MM.1S (cell line): ENCODE data around the gene CCIN.
A peak's percentile ranks its signal among the peaks of the same experiment; 100 is the strongest.

ENCODE experiments used
- DNase-seq: peaks from one replicate; pipeline ENCODE4 v3.0.0-alpha.2; 2015
- H2AFZ ChIP-seq: fragments of 300-600 bp; sonication (generic); 2 replicates; pipeline ENCODE4 v1.6.0; 2016; ENCODE audit warnings: antibody characterized with exemption, low read length
- H3F3A ChIP-seq: fragments of 300-600 bp; sonication (generic); 2 replicates; pipeline ENCODE4 v1.6.1; 2016; ENCODE audit warnings: mild to moderate bottlenecking, antibody characterized with exemption, low read length, moderate library complexity, mixed read lengths; ENCODE audit not compliant: insufficient read depth
- H3K27ac ChIP-seq: fragments of 300-600 bp; sonication (generic); 2 replicates; pipeline ENCODE4 v1.5.1; 2016; ENCODE audit warnings: mild to moderate bottlenecking, low read length
- H3K27me3 ChIP-seq: fragments of 300-600 bp; sonication (generic); replicated peaks from 2 replicates; pipeline ENCODE4 v1.6.0; 2016; ENCODE audit warnings: low read length; ENCODE audit not compliant: insufficient read depth
- H3K36me3 ChIP-seq: fragments of 300-600 bp; sonication (generic); replicated peaks from 2 replicates; pipeline ENCODE4 v1.6.1; 2016; ENCODE audit warnings: mild to moderate bottlenecking, low read length, mixed read lengths; ENCODE audit not compliant: insufficient read depth
- H3K4me1 ChIP-seq: fragments of 300-600 bp; sonication (generic); 2 replicates; pipeline ENCODE4 v1.6.1; 2016; ENCODE audit warnings: low read length, mixed read lengths
- H3K4me2 ChIP-seq: fragments of 300-600 bp; sonication (generic); 2 replicates; pipeline ENCODE4 v1.6.0; 2016; ENCODE audit warnings: low read depth, low read length
- H3K4me3 ChIP-seq: fragments of 300-600 bp; sonication (generic); 2 replicates; pipeline ENCODE4 v1.5.1; 2016; ENCODE audit warnings: low read length, mixed read lengths
- H3K79me2 ChIP-seq: fragments of 300-600 bp; sonication (generic); 2 replicates; pipeline ENCODE4 v1.6.1; 2016; ENCODE audit warnings: mixed run types, low read length, mixed read lengths
- H3K9ac ChIP-seq: fragments of 300-600 bp; sonication (generic); 2 replicates; pipeline ENCODE4 v1.6.1; 2016; ENCODE audit warnings: low read length, mixed read lengths
- H3K9me2 ChIP-seq: fragments of 300-600 bp; sonication (generic); replicated peaks from 2 replicates; pipeline ENCODE4 v1.6.1; 2016; ENCODE audit warnings: mild to moderate bottlenecking, low read length, mixed read lengths; ENCODE audit not compliant: insufficient read depth
- H3K9me3 ChIP-seq: fragments of 300-600 bp; sonication (generic); replicated peaks from 2 replicates; pipeline ENCODE4 v1.6.1; 2016; ENCODE audit warnings: mild to moderate bottlenecking, low read length, mixed read lengths; ENCODE audit not compliant: insufficient read depth
- H4K20me1 ChIP-seq: fragments of 300-600 bp; sonication (generic); 2 replicates; pipeline ENCODE4 v1.6.1; 2016; ENCODE audit warnings: mild to moderate bottlenecking, low read length, moderate library complexity, mixed read lengths; ENCODE audit not compliant: insufficient read depth
- EZH2 ChIP-seq: fragments of 300-600 bp; sonication (generic); optimal IDR thresholded peaks from 2 replicates; pipeline ENCODE3; 2017; ENCODE audit warnings: low read depth, mild to moderate bottlenecking, antibody characterized with exemption, low read length, mixed read lengths
- EZH2phosphoT487 ChIP-seq: fragments of 300-600 bp; sonication (generic); IDR thresholded peaks from 2 replicates; pipeline ENCODE4 v1.6.1; 2018; ENCODE audit warnings: antibody characterized with exemption, low read length
- TF ChIP-seq, protein P1 (sequence below): fragments of 300-600 bp; sonication (generic); IDR thresholded peaks from 2 replicates; pipeline ENCODE4 v1.5.1; 2016; ENCODE audit warnings: antibody characterized with exemption, low read length, mixed read lengths

Gene CCIN

DNA sequence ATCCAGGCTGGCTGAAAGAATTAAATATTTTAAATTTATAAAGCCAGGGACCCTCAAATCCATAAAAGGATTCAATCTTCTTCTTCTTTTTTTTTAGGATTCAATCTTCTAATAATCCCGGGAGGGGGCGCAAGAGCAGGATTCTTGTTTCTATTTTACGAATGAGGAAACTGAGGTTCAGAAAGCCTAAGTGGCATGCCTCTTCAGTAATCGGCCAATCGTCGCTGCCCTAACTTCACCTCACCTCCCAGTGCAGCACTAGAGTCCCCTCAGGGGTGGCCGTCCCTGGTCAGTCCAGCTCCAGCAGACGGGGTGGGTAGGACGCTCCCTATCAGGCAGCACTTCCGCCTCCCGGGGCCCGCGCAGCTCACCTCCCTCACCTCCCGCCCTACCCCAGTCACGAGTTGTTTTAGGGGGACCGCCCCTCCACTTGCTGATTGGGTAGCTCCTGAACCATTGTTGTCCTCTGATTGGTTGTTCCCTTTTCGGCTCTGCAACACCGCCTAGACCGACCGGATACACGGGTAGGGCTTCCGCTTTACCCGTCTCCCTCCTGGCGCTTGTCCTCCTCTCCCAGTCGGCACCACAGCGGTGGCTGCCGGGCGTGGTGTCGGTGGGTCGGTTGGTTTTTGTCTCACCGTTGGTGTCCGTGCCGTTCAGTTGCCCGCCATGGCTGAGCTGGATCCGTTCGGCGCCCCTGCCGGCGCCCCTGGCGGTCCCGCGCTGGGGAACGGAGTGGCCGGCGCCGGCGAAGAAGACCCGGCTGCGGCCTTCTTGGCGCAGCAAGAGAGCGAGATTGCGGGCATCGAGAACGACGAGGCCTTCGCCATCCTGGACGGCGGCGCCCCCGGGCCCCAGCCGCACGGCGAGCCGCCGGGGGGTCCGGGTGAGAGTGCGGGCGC is 21.5 kb downstream of the CCIN start, which contains the start of gene CLTA:
TSS of gene CLTA (plus strand) at position 534 of the 902 bp plus-strand sequence. CDS start at position 670, 136 bp downstream.
- Histone ChIP-seq H2AFZ (peak within 1 kb of the TSS; percentile 95), H3K9me3 (no peaks in the 10 kb centered on the region), H3K4me1 (peaks cover 31% of the 10 kb centered on the region), H3K27ac (peak within 1 kb of the TSS; percentile 64; the same call in 1 of the 2 replicates), H3K9ac (peak within 1 kb of the TSS; percentile 89), H3K4me3 (peak within 1 kb of the TSS; percentile 95), H3K4me2 (peak within 1 kb of the TSS; percentile 90), H3K36me3 (no peaks in the 10 kb centered on the region), H4K20me1 (peaks cover 32% of the 10 kb centered on the region), H3K79me2 (peaks cover 49% of the 10 kb centered on the region), H3K27me3 (no peaks in the 10 kb centered on the region), H3K9me2 (no peaks in the 10 kb centered on the region), H3F3A (no peaks in the 10 kb centered on the region)
- peak; percentile 98 for DNase-seq
- no peak for TF ChIP-seq EZH2phosphoT487
- TF ChIP-seq, protein P1, sequence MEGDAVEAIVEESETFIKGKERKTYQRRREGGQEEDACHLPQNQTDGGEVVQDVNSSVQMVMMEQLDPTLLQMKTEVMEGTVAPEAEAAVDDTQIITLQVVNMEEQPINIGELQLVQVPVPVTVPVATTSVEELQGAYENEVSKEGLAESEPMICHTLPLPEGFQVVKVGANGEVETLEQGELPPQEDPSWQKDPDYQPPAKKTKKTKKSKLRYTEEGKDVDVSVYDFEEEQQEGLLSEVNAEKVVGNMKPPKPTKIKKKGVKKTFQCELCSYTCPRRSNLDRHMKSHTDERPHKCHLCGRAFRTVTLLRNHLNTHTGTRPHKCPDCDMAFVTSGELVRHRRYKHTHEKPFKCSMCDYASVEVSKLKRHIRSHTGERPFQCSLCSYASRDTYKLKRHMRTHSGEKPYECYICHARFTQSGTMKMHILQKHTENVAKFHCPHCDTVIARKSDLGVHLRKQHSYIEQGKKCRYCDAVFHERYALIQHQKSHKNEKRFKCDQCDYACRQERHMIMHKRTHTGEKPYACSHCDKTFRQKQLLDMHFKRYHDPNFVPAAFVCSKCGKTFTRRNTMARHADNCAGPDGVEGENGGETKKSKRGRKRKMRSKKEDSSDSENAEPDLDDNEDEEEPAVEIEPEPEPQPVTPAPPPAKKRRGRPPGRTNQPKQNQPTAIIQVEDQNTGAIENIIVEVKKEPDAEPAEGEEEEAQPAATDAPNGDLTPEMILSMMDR = peak; percentile 56

- Histone ChIP-seq H3K4me1 (peaks cover 31% of the 10 kb centered on the region), H3K27ac (peak overlapping the region; percentile 64; the same call in 1 of the 2 replicates), H2AFZ (peak overlapping the region; percentile 84), H3K27me3 (no peaks in the 10 kb centered on the region), H3F3A (no peaks in the 10 kb centered on the region), H3K4me2 (peak overlapping the region; percentile 73), H3K4me3 (peak overlapping the region; percentile 95), H3K9ac (peak overlapping the region; percentile 89), H3K9me2 (no peaks in the 10 kb centered on the region), H3K9me3 (no peaks in the 10 kb centered on the region), H3K36me3 (no peaks in the 10 kb centered on the region), H3K79me2 (peaks cover 53% of the 10 kb centered on the region), H4K20me1 (peaks cover 32% of the 10 kb centered on the region)
- DNase-seq = peak; percentile 60
- TF ChIP-seq EZH2 (no peak), EZH2phosphoT487 (no peak)
- TF ChIP-seq, protein P1 = no peak
Observed at GRCh38 chr9:36191290-36191645, 22.1 kb downstream of the CCIN start.

GRCh38 chr9:36191686-36192085 is 22.5 kb downstream of the CCIN start:
- Histone ChIP-seq H3K4me3 (peak overlapping the region; percentile 95), H3K4me2 (peak overlapping the region; percentile 73), H3K9me2 (no peaks in the 10 kb centered on the region), H3K9ac (peak overlapping the region; percentile 89), H3K27ac (peak overlapping the region; percentile 64; the same call in 1 of the 2 replicates), H3K9me3 (no peaks in the 10 kb centered on the region), H3F3A (no peaks in the 10 kb centered on the region), H2AFZ (no peak overlapping the region; the same call in 1 of the 2 replicates), H3K79me2 (peaks cover 57% of the 10 kb centered on the region), H3K36me3 (0 out of 2 replicates have a peak, but pooled peaks cover 1% of the 10 kb centered on the region), H3K4me1 (peaks cover 31% of the 10 kb centered on the region), H3K27me3 (no peaks in the 10 kb centered on the region), H4K20me1 (peaks cover 32% of the 10 kb centered on the region)
- DNase-seq = no peak
- TF ChIP-seq EZH2phosphoT487 = no peak
